Liver (tissue), 3 donors: ENCODE results near the gene DGCR6.
"Not testable (repeated sequence)": the region's sequence is repeated elsewhere in the genome, so short reads cannot be mapped to it uniquely, and the experiment has no call there.

Experiments
- FOXA1 ChIP-seq: IDR thresholded peaks from 2 replicates; pipeline ENCODE4 v1.6.1; 2016; ENCODE audit warnings: antibody characterized with exemption
- FOXA2 ChIP-seq: IDR thresholded peaks from 2 replicates; pipeline ENCODE4 v1.6.1; 2016; ENCODE audit warnings: antibody characterized with exemption
- GABPA ChIP-seq, 2 donors: IDR thresholded peaks in 1 of 2; conservative IDR thresholded peaks in 1 of 2; 2 replicates each; pipeline ENCODE4 v1.6.1; 2016; ENCODE audit warnings: antibody characterized with exemption in 2 of 2, mild to moderate bottlenecking in 1 of 2, moderate library complexity in 1 of 2
- JUND ChIP-seq, 2 donors: IDR thresholded peaks; 2 replicates each; pipeline ENCODE4 v1.6.1; 2016; ENCODE audit warnings: antibody characterized with exemption in 2 of 2
- RAD21 ChIP-seq, 2 donors: IDR thresholded peaks; 2 replicates each; pipeline ENCODE4 v1.6.1; 2016; ENCODE audit warnings: antibody characterized with exemption in 2 of 2, mild to moderate bottlenecking in 2 of 2
- RXRA ChIP-seq, 2 donors: IDR thresholded peaks; 2 replicates each; pipeline ENCODE4 v1.6.1; 2017 to 2018; ENCODE audit warnings: antibody characterized with exemption in 2 of 2, mild to moderate bottlenecking in 1 of 2
- SP1 ChIP-seq: IDR thresholded peaks from 2 replicates; pipeline ENCODE4 v1.6.1; 2018; ENCODE audit warnings: antibody characterized with exemption, mild to moderate bottlenecking
- TAF1 ChIP-seq: conservative IDR thresholded peaks from 2 replicates; pipeline ENCODE4 v1.6.1; 2016; ENCODE audit warnings: antibody characterized with exemption, mild to moderate bottlenecking
- YY1 ChIP-seq: IDR thresholded peaks from 2 replicates; pipeline ENCODE4 v1.6.1; 2016; ENCODE audit warnings: antibody characterized with exemption, mild to moderate bottlenecking
- TF ChIP-seq, protein P1 (sequence below): fragments of 150-350 bp; IDR thresholded peaks from 2 replicates; pipeline ENCODE4 v1.5.1; 2017; ENCODE audit warnings: improper control_type of control experiment, low read depth, low read length; ENCODE audit not compliant: missing input control
- TF ChIP-seq, protein P2 (sequence below): IDR thresholded peaks from 2 replicates; pipeline ENCODE4 v1.6.1; 2016; ENCODE audit warnings: antibody characterized with exemption
- TF ChIP-seq, protein P3 (sequence below): IDR thresholded peaks from 2 replicates; pipeline ENCODE4 v1.6.1; 2016; ENCODE audit warnings: antibody characterized with exemption
- TF ChIP-seq, protein P4 (sequence below): IDR thresholded peaks from 2 replicates; pipeline ENCODE4 v1.6.1; 2016; ENCODE audit warnings: antibody characterized with exemption, mild to moderate bottlenecking
- TF ChIP-seq, protein P5 (sequence below): IDR thresholded peaks from 2 replicates; pipeline ENCODE4 v1.6.1; 2016; ENCODE audit warnings: antibody characterized with exemption
- donor health status: healthy.
- donor health status: healthy.

DNA sequence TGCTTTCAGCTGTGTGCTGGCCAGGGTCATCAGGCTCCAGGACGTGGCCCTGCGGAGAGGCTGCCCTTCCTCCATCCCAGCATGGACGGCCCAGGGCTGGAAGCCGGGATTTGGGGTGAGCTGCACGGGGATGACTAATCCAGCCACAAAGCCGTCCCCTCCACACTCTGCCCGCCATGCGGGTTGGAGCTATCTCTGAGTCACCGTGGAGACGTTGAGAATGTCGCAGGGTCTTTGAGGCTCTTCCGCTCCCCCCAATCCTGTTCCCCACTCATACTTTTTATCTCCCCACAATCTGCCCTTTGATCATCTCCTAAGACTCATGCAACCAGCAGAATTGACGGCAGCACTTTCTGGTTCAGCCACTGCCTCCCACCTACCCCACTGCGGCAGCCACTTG, 52.6 kb downstream of the DGCR6 start:
- TF ChIP-seq, protein P1, sequence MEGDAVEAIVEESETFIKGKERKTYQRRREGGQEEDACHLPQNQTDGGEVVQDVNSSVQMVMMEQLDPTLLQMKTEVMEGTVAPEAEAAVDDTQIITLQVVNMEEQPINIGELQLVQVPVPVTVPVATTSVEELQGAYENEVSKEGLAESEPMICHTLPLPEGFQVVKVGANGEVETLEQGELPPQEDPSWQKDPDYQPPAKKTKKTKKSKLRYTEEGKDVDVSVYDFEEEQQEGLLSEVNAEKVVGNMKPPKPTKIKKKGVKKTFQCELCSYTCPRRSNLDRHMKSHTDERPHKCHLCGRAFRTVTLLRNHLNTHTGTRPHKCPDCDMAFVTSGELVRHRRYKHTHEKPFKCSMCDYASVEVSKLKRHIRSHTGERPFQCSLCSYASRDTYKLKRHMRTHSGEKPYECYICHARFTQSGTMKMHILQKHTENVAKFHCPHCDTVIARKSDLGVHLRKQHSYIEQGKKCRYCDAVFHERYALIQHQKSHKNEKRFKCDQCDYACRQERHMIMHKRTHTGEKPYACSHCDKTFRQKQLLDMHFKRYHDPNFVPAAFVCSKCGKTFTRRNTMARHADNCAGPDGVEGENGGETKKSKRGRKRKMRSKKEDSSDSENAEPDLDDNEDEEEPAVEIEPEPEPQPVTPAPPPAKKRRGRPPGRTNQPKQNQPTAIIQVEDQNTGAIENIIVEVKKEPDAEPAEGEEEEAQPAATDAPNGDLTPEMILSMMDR = not testable (repeated sequence)
- TF ChIP-seq YY1; RAD21 (IDR thresholded peaks at IDR 0.05); RXRA (IDR thresholded peaks at IDR 0.05); GABPA (IDR thresholded peaks at IDR 0.05 in 1 of 2, conservative IDR thresholded peaks at IDR 0.05 in 1 of 2); FOXA1; SP1; FOXA2; JUND (IDR thresholded peaks at IDR 0.05); TAF1: not testable (repeated sequence)
- TF ChIP-seq, protein P2, sequence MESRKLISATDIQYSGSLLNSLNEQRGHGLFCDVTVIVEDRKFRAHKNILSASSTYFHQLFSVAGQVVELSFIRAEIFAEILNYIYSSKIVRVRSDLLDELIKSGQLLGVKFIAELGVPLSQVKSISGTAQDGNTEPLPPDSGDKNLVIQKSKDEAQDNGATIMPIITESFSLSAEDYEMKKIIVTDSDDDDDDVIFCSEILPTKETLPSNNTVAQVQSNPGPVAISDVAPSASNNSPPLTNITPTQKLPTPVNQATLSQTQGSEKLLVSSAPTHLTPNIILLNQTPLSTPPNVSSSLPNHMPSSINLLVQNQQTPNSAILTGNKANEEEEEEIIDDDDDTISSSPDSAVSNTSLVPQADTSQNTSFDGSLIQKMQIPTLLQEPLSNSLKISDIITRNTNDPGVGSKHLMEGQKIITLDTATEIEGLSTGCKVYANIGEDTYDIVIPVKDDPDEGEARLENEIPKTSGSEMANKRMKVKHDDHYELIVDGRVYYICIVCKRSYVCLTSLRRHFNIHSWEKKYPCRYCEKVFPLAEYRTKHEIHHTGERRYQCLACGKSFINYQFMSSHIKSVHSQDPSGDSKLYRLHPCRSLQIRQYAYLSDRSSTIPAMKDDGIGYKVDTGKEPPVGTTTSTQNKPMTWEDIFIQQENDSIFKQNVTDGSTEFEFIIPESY = not testable (repeated sequence)
- TF ChIP-seq, protein P3, sequence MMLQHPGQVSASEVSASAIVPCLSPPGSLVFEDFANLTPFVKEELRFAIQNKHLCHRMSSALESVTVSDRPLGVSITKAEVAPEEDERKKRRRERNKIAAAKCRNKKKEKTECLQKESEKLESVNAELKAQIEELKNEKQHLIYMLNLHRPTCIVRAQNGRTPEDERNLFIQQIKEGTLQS = not testable (repeated sequence)
- TF ChIP-seq, protein P4, sequence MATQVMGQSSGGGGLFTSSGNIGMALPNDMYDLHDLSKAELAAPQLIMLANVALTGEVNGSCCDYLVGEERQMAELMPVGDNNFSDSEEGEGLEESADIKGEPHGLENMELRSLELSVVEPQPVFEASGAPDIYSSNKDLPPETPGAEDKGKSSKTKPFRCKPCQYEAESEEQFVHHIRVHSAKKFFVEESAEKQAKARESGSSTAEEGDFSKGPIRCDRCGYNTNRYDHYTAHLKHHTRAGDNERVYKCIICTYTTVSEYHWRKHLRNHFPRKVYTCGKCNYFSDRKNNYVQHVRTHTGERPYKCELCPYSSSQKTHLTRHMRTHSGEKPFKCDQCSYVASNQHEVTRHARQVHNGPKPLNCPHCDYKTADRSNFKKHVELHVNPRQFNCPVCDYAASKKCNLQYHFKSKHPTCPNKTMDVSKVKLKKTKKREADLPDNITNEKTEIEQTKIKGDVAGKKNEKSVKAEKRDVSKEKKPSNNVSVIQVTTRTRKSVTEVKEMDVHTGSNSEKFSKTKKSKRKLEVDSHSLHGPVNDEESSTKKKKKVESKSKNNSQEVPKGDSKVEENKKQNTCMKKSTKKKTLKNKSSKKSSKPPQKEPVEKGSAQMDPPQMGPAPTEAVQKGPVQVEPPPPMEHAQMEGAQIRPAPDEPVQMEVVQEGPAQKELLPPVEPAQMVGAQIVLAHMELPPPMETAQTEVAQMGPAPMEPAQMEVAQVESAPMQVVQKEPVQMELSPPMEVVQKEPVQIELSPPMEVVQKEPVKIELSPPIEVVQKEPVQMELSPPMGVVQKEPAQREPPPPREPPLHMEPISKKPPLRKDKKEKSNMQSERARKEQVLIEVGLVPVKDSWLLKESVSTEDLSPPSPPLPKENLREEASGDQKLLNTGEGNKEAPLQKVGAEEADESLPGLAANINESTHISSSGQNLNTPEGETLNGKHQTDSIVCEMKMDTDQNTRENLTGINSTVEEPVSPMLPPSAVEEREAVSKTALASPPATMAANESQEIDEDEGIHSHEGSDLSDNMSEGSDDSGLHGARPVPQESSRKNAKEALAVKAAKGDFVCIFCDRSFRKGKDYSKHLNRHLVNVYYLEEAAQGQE = not testable (repeated sequence)
- TF ChIP-seq, protein P5, sequence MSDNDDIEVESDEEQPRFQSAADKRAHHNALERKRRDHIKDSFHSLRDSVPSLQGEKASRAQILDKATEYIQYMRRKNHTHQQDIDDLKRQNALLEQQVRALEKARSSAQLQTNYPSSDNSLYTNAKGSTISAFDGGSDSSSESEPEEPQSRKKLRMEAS = not testable (repeated sequence)
